Measurements from ENCODE around the gene KCNQ1. TPM values are rescaled to one million over a fixed set of nuclear protein-coding genes. Genes with fewer than 3 reads are reported as not detected.

Gene KCNQ1
- total RNA-seq, 1 donor from 2014 or later = 52.9 TPM

- H3K27ac ChIP-seq = peak overlapping the region; percentile 36
Measured at GRCh38 chr11:2862395-2863275, 417.8 kb downstream of the KCNQ1 start.

GRCh38 chr11:2863276-2863618, 418.4 kb downstream of the KCNQ1 start:
- ATAC-seq (no peak), DNase-seq (no peak)
- Histone ChIP-seq H3K4me3 (no peak overlapping the region), H3K9me3 (no peaks in the 10 kb centered on the region), H3K36me3 (no peaks in the 10 kb centered on the region), H3K27me3 (peaks cover 18% of the 10 kb centered on the region), H3K4me1 (no peaks in the 10 kb centered on the region), H3K27ac (peak overlapping the region; percentile 36)
- TF ChIP-seq CTCF (IDR thresholded peaks at IDR 0.05) = no peak
- intact Hi-C loops (cut with DNase I) = no loop called here

More at GRCh38 chr11:2862395-2863275, 417.8 kb downstream of the KCNQ1 start:
- ATAC-seq (no peak), DNase-seq (no peak)
- intact Hi-C loops (cut with DNase I) = no loop called here
- H3K9me3 ChIP-seq = no peaks in the 10 kb centered on the region
- H3K4me1 ChIP-seq = no peaks in the 10 kb centered on the region
- peaks cover 18% of the 10 kb centered on the region for H3K27me3 ChIP-seq
- H3K4me3 ChIP-seq = peak overlapping the region; percentile 16
- H3K36me3 ChIP-seq = no peaks in the 10 kb centered on the region
- TF ChIP-seq CTCF (IDR thresholded peaks at IDR 0.05) = no peak

GRCh38 chr11:2864901-2865300, 420.1 kb downstream of the KCNQ1 start:
- Histone ChIP-seq H3K4me3 (no peak overlapping the region), H3K36me3 (no peaks in the 10 kb centered on the region), H3K27ac (no peak overlapping the region), H3K4me1 (no peaks in the 10 kb centered on the region), H3K27me3 (peaks cover 28% of the 10 kb centered on the region), H3K9me3 (no peaks in the 10 kb centered on the region)
- intact Hi-C loops (cut with DNase I) = no loop called here
- DNase-seq (no peak), ATAC-seq (no peak)
- no peak for TF ChIP-seq CTCF (IDR thresholded peaks at IDR 0.05)

GRCh38 chr11:2865922-2866577, 421.2 kb downstream of the KCNQ1 start:
- H3K4me1 ChIP-seq = peaks cover 3% of the 10 kb centered on the region
- DNase-seq = no peak
- peaks cover 39% of the 10 kb centered on the region for H3K27me3 ChIP-seq
- H3K27ac ChIP-seq = peak overlapping the region; percentile 47
- no peaks in the 10 kb centered on the region for H3K36me3 ChIP-seq
- ATAC-seq = no peak
- no peaks in the 10 kb centered on the region for H3K9me3 ChIP-seq
- no peak for TF ChIP-seq CTCF (IDR thresholded peaks at IDR 0.05)
- intact Hi-C loops (cut with DNase I) = no loop called here
- H3K4me3 ChIP-seq = no peak overlapping the region

GRCh38 chr11:2867142-2867541, 422.3 kb downstream of the KCNQ1 start:
- intact Hi-C loops (cut with DNase I) = no loop called here
- H3K27me3 ChIP-seq = peaks cover 36% of the 10 kb centered on the region
- peaks cover 7% of the 10 kb centered on the region for H3K4me1 ChIP-seq
- no peak overlapping the region for H3K4me3 ChIP-seq
- TF ChIP-seq CTCF (IDR thresholded peaks at IDR 0.05) = no peak
- H3K9me3 ChIP-seq = no peaks in the 10 kb centered on the region
- H3K36me3 ChIP-seq = no peaks in the 10 kb centered on the region
- no peak for DNase-seq
- no peak for ATAC-seq
- H3K27ac ChIP-seq = no peak overlapping the region

All from upper lobe of right lung (tissue), 1 donor.